Measurements from ENCODE around the gene INTS13. TPM values are rescaled to one million over a fixed set of nuclear protein-coding genes. Genes with fewer than 3 reads are reported as not detected.

INTS13 gene
- total and polyA plus RNA-seq, 2 of the 13 experiments (the other 11 are each of a cell fraction or from before 2014, with no cell fraction given), result 16.3 to 43.7 TPM

- H3K4me1 ChIP-seq (ENCODE audit: insufficient read depth, low read length), result peaks cover 37% of the 10 kb centered on the region
- FAIRE-seq (no peak), ATAC-seq (no peak), DNase-seq (ENCODE audit: low spot score) (no peak)
- in situ Hi-C loops (cut with HindIII; ENCODE audit: extremely low pct_ligation_motif_present, low pct_unique_long_range_greater_than_20kb), result loop anchor here (5.0 kb wide), 1 partner anchor 72 kb away; the partner anchor contains the start of gene TM7SF3
- intact Hi-C loops (cut with micrococcal nuclease; ENCODE audit: unreplicated experiment), result loop anchor here (5.0 kb wide), 1 partner anchor 53 kb away; no protein-coding TSS in a partner anchor
- WGBS (ENCODE audit: low lambda C conversion rate), result 38% methylated on average over 1 of the region's 1 CpG
- CTCF ChIA-PET (ENCODE audit: low intra/inter-chr PET ratio, low total read pairs), result no interaction called here
- no TSS peak for BruUV-seq (replicated peaks)
- POLR2A ChIA-PET, result no interaction called here
- peak overlapping the region; percentile 89 for H3K4me2 ChIP-seq (ENCODE audit: low read depth, low read length)
- H3K79me2 ChIP-seq (ENCODE audit: insufficient read depth, low read length), result peaks cover 87% of the 10 kb centered on the region
- H3K4me3 ChIP-seq (replicated peaks in 1 of 3; ENCODE audit: insufficient read depth in 1 of 3, low read depth in 2 of 3, low read length in 3 of 3), result peak overlapping the region; percentile 88 to 99 (median 91); a peak in 5 of 6 replicates
- H3K9ac ChIP-seq (ENCODE audit: insufficient read depth, low read depth, low read length), result peak overlapping the region; percentile 13; the same call in 1 of the 2 replicates
- no peaks in the 10 kb centered on the region; a peak in 1 of 5 replicates for H3K27me3 ChIP-seq (ENCODE audit: control insufficient read depth in 1 of 2, insufficient read depth in 2 of 2, low read length in 2 of 2)
- no peak overlapping the region for H3K27ac ChIP-seq (ENCODE audit: extremely low read length, insufficient read depth, low read length)
- no peaks in the 10 kb centered on the region for H3K9me3 ChIP-seq (ENCODE audit: low read length)
- no peaks in the 10 kb centered on the region for H3K36me3 ChIP-seq (replicated peaks in 1 of 2; ENCODE audit: control insufficient read depth in 1 of 2, insufficient read depth in 2 of 2, low read length in 2 of 2)
- no peak overlapping the region for H2AFZ ChIP-seq (ENCODE audit: low read length)
- H4K20me1 ChIP-seq (ENCODE audit: insufficient read depth, low read length), result peaks cover 10% of the 10 kb centered on the region
- no peak for TF ChIP-seq ZNF232 (CRISPR knock-in tag; IDR thresholded peaks at IDR 0.05; ENCODE audit: borderline replicate concordance)
- TF ChIP-seq MBNL3 (CRISPR knock-in tag; conservative IDR thresholded peaks at IDR 0.05), result no peak
- no peak for TF ChIP-seq ZUFSP (CRISPR knock-in tag; IDR thresholded peaks at IDR 0.05; ENCODE audit: borderline replicate concordance)
- TF ChIP-seq ZNF574 (CRISPR knock-in tag; IDR thresholded peaks at IDR 0.05), result no peak
- no peak for TF ChIP-seq SNAPC2 (CRISPR knock-in tag; IDR thresholded peaks at IDR 0.05)
- TF ChIP-seq NFRKB (IDR thresholded peaks at IDR 0.05), result no peak
- TF ChIP-seq HNF1A (IDR thresholded peaks at IDR 0.05; ENCODE audit: low read depth), result no peak
- TF ChIP-seq HNF1A (CRISPR knock-in tag; IDR thresholded peaks at IDR 0.05; ENCODE audit: borderline replicate concordance), result no peak
- no peak for TF ChIP-seq ZBTB49 (CRISPR knock-in tag; IDR thresholded peaks at IDR 0.05; ENCODE audit: borderline replicate concordance)
- TF ChIP-seq ZNF75D (CRISPR knock-in tag; IDR thresholded peaks at IDR 0.05; ENCODE audit: borderline replicate concordance), result no peak
- no peak for TF ChIP-seq HNRNPLL (IDR thresholded peaks at IDR 0.05; ENCODE audit: low read depth, low read length, poor library complexity, severe bottlenecking)
- no peak for TF ChIP-seq ZNF44 (CRISPR knock-in tag; IDR thresholded peaks at IDR 0.05)
- TF ChIP-seq ZNF589 (CRISPR knock-in tag; conservative IDR thresholded peaks at IDR 0.05), result no peak
- no peak for TF ChIP-seq ZNF256 (CRISPR knock-in tag; conservative IDR thresholded peaks at IDR 0.05)
Observed at GRCh38 chr12:26939953-26940352, 2.2 kb upstream of the INTS13 start.

All from HepG2 (cell line).